CMK (cell line): Measurements from ENCODE around the gene DAGLB.
"Not testable (repeated sequence)": the region's sequence is repeated elsewhere in the genome, so short reads cannot be mapped to it uniquely, and the experiment has no call there.

Experiments used
- DNase-seq: peaks from one replicate; pipeline ENCODE4 v3.0.0-alpha.2; 2010; ENCODE audit warnings: low read depth

The DAGLB gene

GRCh38 chr7:6461946-6462550 is 14.3 kb upstream of the DAGLB start:
- no peak for DNase-seq

- no peak for DNase-seq
These were observed 13.3 kb upstream of the DAGLB start for GRCh38 chr7:6460990-6461584.

- no peak for DNase-seq
These were observed 12.5 kb upstream of the DAGLB start for GRCh38 chr7:6460303-6460702.

GRCh38 chr7:6458676-6459075 is 10.9 kb upstream of the DAGLB start:
- not testable (repeated sequence) for DNase-seq

- no peak for DNase-seq
These were observed 6.0 kb upstream of the DAGLB start for GRCh38 chr7:6453734-6454133.

- peak; percentile 66 for DNase-seq
These were observed 3.5 kb upstream of the DAGLB start for GRCh38 chr7:6451224-6451705.

- DNase-seq = not testable (repeated sequence)
These were observed 2.8 kb upstream of the DAGLB start for GRCh38 chr7:6450591-6450990.

- not testable (repeated sequence) for DNase-seq
These were observed 2.1 kb upstream of the DAGLB start for GRCh38 chr7:6449884-6450283.

- no peak for DNase-seq
These were observed 1.3 kb upstream of the DAGLB start for GRCh38 chr7:6448943-6449543.

- DNase-seq = no peak
These were observed 745 bp downstream of the DAGLB start for GRCh38 chr7:6446838-6447580.

- DNase-seq = no peak
These were observed 3.1 kb downstream of the DAGLB start for GRCh38 chr7:6444516-6445269.

- DNase-seq = no peak
These were observed 4.3 kb downstream of the DAGLB start for GRCh38 chr7:6443372-6443941.

- no peak for DNase-seq
These were observed 5.6 kb downstream of the DAGLB start for GRCh38 chr7:6442114-6442513.

GRCh38 chr7:6440381-6440780 is 7.4 kb downstream of the DAGLB start:
- DNase-seq = no peak

- peak; percentile 11 for DNase-seq
These were observed 9.3 kb downstream of the DAGLB start for GRCh38 chr7:6438427-6438826.

GRCh38 chr7:6437251-6437650 is 10.5 kb downstream of the DAGLB start:
- no peak for DNase-seq

- no peak for DNase-seq
These were observed 11.4 kb downstream of the DAGLB start for GRCh38 chr7:6436385-6436685.

GRCh38 chr7:6435486-6436384 is 12.0 kb downstream of the DAGLB start:
- peak; percentile 27 for DNase-seq

- no peak for DNase-seq
These were observed 13.8 kb downstream of the DAGLB start for GRCh38 chr7:6433784-6434615.

GRCh38 chr7:6432781-6433180 is 15.0 kb downstream of the DAGLB start:
- DNase-seq = no peak
